GM19397 (cell line): Measurements from ENCODE around the gene KRT1.

Experiments used
- ATAC-seq: cut with Tn5 transposase; IDR thresholded peaks from one replicate; pipeline ENCODE4 v1.9.1; 2021; ENCODE audit warnings: mild to moderate bottlenecking, moderate library complexity; ENCODE audit not compliant: unreplicated experiment

KRT1 gene

DNA sequence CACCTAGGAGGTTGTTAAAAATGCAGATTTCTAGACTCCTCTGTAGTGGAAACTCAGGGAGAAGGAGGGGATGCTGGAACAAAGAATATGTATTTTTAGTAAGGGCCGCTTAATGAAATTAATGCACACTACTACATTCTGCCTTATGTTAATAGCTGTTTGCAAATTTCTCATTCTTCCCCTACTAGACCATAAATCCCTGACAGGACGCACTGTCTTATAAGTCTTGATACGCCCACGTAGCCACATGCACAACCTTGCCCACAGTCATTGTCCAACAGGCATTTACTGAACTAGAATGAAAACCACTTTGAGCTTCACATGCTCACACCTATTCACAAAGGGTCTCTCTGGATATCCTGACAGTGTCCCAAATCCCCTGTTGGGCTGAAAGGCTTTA, 38.7 kb downstream of the KRT1 start:
- no peak for ATAC-seq

GRCh38 chr12:52637299-52637698, 42.9 kb downstream of the KRT1 start:
- ATAC-seq, result no peak

DNA sequence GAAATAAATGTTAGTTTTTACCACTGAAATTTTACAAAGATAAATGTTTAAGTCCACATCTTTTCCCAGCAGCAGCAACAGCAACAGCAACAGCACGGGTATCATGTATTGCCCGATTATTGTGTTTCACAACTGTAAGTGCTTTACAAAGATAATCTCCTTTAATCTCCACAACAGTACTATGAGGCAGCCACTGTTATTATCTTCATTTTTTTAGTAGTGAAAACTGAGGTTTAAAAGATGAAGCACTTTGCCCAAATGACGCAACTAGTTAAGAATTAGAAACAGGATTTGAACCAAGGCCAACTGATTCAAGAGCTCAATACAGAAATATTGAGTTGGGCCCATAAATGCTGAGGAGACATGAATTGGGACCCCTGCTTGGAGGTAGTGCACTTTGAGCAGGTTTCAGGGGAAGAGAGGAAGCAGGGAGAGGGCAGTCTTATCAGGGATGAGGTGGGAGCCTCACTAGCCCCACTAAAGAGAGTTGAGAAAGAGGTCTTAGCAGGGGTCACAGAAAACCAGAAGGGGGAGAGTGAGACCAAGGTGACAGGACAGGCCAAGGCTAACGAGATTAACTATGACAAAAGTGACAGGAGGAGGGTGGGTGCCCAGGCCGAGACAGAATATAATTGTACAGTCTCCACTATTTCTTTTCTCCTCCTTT, 43.5 kb downstream of the KRT1 start:
- no peak for ATAC-seq

DNA sequence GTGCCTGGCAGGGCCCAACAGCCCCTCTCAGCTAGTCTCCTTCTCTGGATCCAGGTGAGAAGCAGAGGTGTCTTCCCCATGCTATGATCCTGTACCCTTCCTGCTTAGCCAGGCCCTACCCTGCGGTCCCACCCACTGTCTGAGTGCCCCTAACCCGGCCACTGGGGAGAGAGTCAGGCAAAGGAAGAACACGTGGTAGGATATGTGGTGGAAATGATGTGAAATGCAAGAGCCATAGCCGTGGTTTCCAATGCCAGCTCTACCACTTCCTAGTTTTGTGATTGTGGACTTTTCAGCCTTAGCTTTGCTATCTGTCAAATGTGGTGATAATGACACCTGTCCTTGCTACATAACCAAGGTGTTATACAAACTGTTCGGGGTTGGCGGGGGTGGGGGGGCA, 44.0 kb downstream of the KRT1 start:
- ATAC-seq, result no peak

DNA sequence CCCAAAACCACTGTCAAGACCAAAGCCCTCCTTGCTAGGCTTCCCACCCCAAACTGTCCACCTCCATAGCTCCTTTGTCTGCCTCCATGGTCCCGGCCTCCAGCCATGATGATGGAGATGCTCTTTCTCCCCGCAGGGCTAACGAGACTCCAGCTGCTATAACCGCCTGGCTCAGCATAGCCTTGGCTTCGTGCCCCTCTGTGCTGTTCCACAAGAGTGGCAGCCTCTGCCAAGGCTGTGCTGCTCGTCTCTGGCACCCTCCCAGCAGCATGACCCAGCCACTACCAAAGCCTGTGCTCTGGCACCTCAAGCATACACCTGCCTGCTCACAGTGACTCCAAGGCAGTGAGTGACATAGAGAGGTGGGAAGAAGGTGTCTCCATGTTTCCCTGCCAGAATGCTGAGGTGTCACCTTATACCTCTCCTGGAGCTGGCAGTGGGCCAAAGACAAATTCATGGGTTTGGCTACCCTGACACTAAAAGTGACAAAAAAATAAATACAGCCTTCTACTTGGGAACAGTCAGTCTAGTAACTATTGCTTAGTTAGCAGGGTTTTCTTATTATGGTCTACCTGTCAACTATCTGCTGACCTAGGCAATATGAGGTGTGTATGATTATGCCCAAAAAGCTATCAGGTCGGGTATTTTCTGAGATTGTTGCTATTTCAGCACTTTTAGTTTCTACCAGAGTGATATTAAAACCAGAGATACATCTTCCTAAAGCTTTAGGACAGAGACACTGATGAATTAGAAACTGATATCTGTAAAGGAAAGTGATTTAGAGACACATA, 45.7 kb downstream of the KRT1 start:
- no peak for ATAC-seq

GRCh38 chr12:52633383-52633782, 46.8 kb downstream of the KRT1 start:
- no peak for ATAC-seq

DNA sequence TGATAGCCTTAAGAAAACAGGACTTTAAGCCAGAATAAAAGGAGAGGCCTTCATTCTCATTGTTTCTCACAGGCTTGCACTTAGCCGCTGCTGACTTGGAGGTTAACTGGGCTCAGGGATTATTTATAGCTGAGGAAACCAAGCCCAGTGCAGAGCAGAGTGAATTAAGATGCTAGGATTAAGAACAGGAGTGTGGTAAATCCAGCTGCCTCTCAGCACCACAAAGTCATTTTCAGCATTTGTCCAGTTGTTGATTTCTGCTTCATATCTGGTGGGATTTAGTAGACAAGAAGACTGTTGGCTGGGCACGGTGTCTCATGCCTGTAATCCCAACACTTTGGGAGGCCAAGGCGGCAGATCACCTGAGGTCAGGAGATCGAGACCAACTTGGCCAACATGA, 47.6 kb downstream of the KRT1 start:
- no peak for ATAC-seq

GRCh38 chr12:52631676-52632459, 48.3 kb downstream of the KRT1 start:
- ATAC-seq, result no peak

- ATAC-seq, result no peak
Observed at GRCh38 chr12:52631264-52631663, 48.9 kb downstream of the KRT1 start.

- no peak for ATAC-seq
Observed at GRCh38 chr12:52630599-52631200, 49.5 kb downstream of the KRT1 start.

DNA sequence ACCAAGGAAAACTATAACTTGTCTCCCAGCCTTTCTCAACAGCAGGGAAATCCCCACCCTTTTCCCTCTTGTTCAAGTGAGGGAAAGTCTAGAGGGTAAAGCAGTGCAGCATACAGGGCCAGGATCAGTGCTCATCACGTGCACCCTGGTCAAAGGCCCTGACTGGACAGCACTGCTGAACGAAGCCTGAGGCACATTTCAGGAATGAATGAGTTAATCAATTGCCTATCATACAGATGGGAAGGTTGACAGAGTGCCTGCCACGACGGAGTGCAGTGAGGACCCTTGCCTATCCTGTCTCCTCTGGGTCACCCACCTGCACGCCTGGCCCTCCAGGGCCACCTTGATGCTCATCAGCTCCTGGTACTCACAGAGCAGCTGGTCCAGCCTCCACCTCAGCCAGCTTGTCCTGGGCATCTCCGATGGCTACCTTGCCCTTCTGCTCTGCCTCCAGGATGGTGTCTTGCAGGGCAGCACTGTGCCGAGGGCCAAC, 50.2 kb downstream of the KRT1 start:
- ATAC-seq, result no peak

DNA sequence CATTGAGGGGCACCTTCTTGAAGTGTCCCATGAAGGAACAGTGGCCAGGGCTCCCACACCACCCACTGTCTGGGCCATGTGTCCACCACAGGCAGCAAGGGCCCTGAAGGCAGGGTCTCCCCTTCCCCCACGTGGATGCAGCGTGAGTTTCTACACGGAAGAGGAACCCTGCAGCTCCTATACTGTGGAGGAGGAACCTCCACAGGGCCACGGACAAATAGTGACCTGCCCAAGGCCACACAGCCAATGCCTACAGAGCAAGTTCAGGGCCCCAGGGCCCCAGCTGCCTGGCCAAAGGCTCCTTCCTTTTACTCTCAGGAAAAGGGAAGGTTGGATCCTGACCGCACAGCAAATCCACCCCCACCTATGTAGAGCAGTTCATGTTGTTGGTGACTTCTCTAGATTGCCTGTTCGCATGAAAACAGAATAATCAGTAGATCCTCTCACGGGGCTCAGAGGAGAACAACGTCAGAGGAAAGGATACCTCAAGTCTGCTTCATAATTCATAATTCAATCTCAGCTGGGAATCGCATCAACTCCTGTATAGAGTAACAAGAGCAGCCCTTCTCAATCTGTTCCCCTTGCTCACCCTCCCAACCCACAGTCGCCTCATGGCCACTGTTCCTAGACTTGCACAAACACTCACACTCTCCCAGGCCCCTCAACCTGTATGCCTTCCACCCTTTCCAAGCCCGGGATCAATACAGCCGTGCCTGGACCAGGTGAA, 50.8 kb downstream of the KRT1 start:
- ATAC-seq, result no peak

DNA sequence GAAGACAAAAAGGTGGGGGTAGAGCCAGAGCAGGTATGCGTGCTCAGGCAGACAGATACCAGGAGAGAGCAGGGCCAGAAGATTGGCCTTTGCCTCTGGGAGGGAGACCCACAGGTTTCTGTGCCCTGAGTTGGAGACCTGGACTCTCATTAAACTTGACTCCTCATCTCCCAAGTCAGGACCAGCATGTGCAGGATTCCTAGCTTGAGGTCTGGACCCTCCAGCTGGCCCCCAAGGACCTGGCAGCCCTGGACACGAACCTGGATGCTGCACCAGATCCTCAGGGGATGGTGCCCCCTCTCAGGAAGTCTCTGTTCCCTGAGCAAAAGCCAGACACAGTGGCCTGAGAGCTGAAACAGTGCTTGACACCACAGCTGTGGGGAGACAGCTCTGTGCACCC, 51.4 kb downstream of the KRT1 start:
- ATAC-seq, result no peak

- no peak for ATAC-seq
Observed at GRCh38 chr12:52628111-52628507, 52.1 kb downstream of the KRT1 start.

DNA sequence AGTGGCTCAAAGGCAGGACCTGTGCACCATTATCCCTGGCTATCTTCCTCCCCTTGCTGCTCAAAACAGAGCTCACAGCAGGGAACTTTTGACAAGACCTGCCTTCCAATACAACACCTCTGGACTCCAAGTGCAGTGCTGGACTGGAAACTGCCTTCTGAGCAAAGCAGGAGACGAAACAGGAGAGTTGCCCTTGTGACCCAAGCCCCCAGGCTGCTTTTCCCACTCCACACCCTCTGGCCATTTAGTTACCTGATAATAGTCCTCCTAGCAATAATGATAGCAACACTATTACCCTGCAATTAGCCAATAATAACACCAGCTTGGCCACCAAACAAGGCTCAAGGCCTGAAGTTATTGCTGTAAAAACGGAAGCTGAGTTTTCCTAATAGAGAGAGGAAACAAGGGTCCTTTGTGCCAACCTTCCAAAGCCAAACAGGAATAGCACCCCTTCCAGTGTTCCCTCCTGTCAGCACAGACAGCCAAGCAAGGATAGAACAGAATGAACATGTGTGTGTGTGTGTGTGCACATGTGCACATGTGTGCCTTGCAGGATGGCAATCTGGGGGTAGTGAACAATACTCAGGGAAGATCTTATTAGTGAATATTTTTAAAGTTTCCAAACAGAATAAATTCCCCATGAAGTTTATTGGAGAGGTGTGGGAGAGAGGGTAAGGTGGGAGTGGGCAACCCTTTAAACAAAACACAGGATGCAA, 52.7 kb downstream of the KRT1 start:
- ATAC-seq, result no peak
